GM19455 (cell line): ENCODE results near the gene NCOA7.
A peak's percentile ranks its signal among the peaks of the same experiment; 100 is the strongest.
"Not testable (repeated sequence)": the region's sequence is repeated elsewhere in the genome, so short reads cannot be mapped to it uniquely, and the experiment has no call there.

Experiments
- ATAC-seq: cut with Tn5 transposase; IDR thresholded peaks from one replicate; pipeline ENCODE4 v1.9.1; 2021; ENCODE audit not compliant: unreplicated experiment

The NCOA7 gene

GRCh38 chr6:125835221-125835744 lies 44.5 kb downstream of the NCOA7 start:
- no peak for ATAC-seq

GRCh38 chr6:125836466-125836865 lies 45.7 kb downstream of the NCOA7 start:
- no peak for ATAC-seq

GRCh38 chr6:125839471-125839870 lies 48.7 kb downstream of the NCOA7 start:
- ATAC-seq: no peak

- no peak for ATAC-seq
Measured at GRCh38 chr6:125839879-125840278, 49.1 kb downstream of the NCOA7 start.

GRCh38 chr6:125841356-125842090 lies 50.8 kb downstream of the NCOA7 start:
- no peak for ATAC-seq

GRCh38 chr6:125842091-125842626 lies 51.4 kb downstream of the NCOA7 start:
- ATAC-seq: no peak

GRCh38 chr6:125843593-125843992 lies 52.8 kb downstream of the NCOA7 start:
- ATAC-seq: no peak

GRCh38 chr6:125844989-125845388 lies 54.2 kb downstream of the NCOA7 start:
- no peak for ATAC-seq

GRCh38 chr6:125846292-125847024 lies 55.7 kb downstream of the NCOA7 start:
- ATAC-seq: no peak

- not testable (repeated sequence) for ATAC-seq
Measured at GRCh38 chr6:125848286-125848685, 57.5 kb downstream of the NCOA7 start.

GRCh38 chr6:125850361-125850760 lies 59.6 kb downstream of the NCOA7 start:
- no peak for ATAC-seq

GRCh38 chr6:125852587-125852986 lies 61.8 kb downstream of the NCOA7 start:
- no peak for ATAC-seq

- ATAC-seq: no peak
Measured at GRCh38 chr6:125853168-125853567, 62.4 kb downstream of the NCOA7 start.

- no peak for ATAC-seq
Measured at GRCh38 chr6:125853756-125854155, 63.0 kb downstream of the NCOA7 start.

- no peak for ATAC-seq
Measured at GRCh38 chr6:125854355-125854754, 63.6 kb downstream of the NCOA7 start.

- ATAC-seq: no peak
Measured at GRCh38 chr6:125855783-125856182, 65.0 kb downstream of the NCOA7 start.

- no peak for ATAC-seq
Measured at GRCh38 chr6:125857846-125858245, 67.1 kb downstream of the NCOA7 start.

- peak; percentile 64 for ATAC-seq
Measured at GRCh38 chr6:125858427-125859320, 67.9 kb downstream of the NCOA7 start.

- no peak for ATAC-seq
Measured at GRCh38 chr6:125859727-125860126, 69.0 kb downstream of the NCOA7 start.

GRCh38 chr6:125863023-125863422 lies 72.3 kb downstream of the NCOA7 start:
- no peak for ATAC-seq

GRCh38 chr6:125865015-125865414 lies 74.3 kb downstream of the NCOA7 start:
- no peak for ATAC-seq
